HFFc6 (cell line): ENCODE data around the gene COL6A2. TPM values are rescaled to one million over a fixed set of nuclear protein-coding genes. Genes with fewer than 3 reads are reported as not detected.

ENCODE experiments used
- DNase-seq: peaks from one replicate; pipeline ENCODE4 v3.0.0-alpha.2; 2018
- H3K27ac Mint-ChIP-seq: 2 replicates; pipeline ENCODE4 v1.8.0; 2020; ENCODE audit warnings: mild to moderate bottlenecking, mixed read lengths
- H3K27me3 Mint-ChIP-seq: 2 replicates; pipeline ENCODE4 v1.8.0; 2021; ENCODE audit warnings: mild to moderate bottlenecking, moderate library complexity, mixed read lengths; ENCODE audit not compliant: insufficient read depth
- H3K36me3 Mint-ChIP-seq: 2 replicates; pipeline ENCODE4 v1.8.0; 2021; ENCODE audit warnings: low read depth, mixed read lengths
- H3K4me1 Mint-ChIP-seq: 2 replicates; pipeline ENCODE4 v1.8.0; 2020; ENCODE audit warnings: low read depth, mixed read lengths
- H3K4me3 Mint-ChIP-seq: 2 replicates; pipeline ENCODE4 v1.8.0; 2020; ENCODE audit warnings: mild to moderate bottlenecking, moderate library complexity, mixed read lengths
- H3K9me3 Mint-ChIP-seq: 2 replicates; pipeline ENCODE4 v1.8.0; 2020; ENCODE audit warnings: mild to moderate bottlenecking, mixed read lengths
- total RNA-seq, 6 experiments: library from RNA; stranded (reverse); fragmentation: NEBNext Ultra II Directional; extraction: Animal tissue kit (Norgen Biotek cat#: 25700); gene quantifications; 2 replicates in 1 of 6; 3 replicates in 5 of 6; pipeline ENCODE4 v1.2.3, GENCODE V29; 2021
- TF ChIP-seq, protein P1 (sequence below): fragments of 200-600 bp; sonication (generic); IDR thresholded peaks from 2 replicates; pipeline ENCODE4 v1.5.0; 2021; ENCODE audit warnings: antibody characterized with exemption, mild to moderate bottlenecking

Gene COL6A2
- total RNA-seq, 6 experiments from 2014 or later = 426 to 514 (median 467) TPM

DNA sequence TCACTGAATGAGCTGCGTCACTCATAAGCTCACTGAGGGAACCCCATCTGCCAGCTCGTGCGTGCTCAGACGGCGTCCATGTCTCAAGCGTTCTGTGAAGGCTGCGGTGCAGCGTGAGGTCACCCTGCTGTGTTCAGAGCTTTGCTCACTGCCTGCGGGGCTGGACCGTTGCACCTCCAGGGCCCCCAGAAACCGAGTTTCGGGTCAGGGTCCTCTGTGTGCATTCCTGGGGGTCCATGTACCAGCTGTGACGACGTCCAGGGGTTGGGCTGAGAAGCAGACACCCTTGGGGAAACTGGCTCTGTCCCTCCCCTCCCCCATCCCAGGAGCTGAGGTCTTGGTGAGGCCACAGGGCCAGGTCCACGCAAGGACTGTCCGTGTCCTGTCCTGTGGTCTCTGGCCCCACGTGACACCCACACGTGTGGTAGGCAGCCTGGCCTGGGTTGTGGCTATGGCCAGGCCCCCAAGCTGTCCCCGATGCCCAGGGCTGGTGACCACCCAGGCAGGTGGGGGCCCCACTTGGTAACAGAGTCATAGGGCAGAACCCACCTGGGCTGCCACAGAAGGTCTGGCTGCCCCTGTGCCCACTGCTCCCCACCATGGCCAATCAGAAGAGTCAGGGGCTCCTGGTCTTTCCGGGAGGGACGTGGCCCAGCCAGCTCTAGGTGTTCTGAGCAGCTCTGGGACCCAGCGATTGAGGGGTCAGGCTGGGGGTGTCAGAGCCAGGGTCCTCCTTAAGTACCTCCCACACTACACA, 33.1 kb downstream of the COL6A2 start:
- H3K4me1 Mint-ChIP-seq = no peaks in the 10 kb centered on the region
- H3K27me3 Mint-ChIP-seq = peaks cover 8% of the 10 kb centered on the region
- peaks cover 7% of the 10 kb centered on the region; the same call in 1 of the 2 replicates for H3K9me3 Mint-ChIP-seq
- H3K4me3 Mint-ChIP-seq = no peak overlapping the region
- H3K27ac Mint-ChIP-seq = no peak overlapping the region
- H3K36me3 Mint-ChIP-seq = peaks cover 30% of the 10 kb centered on the region
- TF ChIP-seq, protein P1, sequence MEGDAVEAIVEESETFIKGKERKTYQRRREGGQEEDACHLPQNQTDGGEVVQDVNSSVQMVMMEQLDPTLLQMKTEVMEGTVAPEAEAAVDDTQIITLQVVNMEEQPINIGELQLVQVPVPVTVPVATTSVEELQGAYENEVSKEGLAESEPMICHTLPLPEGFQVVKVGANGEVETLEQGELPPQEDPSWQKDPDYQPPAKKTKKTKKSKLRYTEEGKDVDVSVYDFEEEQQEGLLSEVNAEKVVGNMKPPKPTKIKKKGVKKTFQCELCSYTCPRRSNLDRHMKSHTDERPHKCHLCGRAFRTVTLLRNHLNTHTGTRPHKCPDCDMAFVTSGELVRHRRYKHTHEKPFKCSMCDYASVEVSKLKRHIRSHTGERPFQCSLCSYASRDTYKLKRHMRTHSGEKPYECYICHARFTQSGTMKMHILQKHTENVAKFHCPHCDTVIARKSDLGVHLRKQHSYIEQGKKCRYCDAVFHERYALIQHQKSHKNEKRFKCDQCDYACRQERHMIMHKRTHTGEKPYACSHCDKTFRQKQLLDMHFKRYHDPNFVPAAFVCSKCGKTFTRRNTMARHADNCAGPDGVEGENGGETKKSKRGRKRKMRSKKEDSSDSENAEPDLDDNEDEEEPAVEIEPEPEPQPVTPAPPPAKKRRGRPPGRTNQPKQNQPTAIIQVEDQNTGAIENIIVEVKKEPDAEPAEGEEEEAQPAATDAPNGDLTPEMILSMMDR = no peak
- no peak for DNase-seq

DNA sequence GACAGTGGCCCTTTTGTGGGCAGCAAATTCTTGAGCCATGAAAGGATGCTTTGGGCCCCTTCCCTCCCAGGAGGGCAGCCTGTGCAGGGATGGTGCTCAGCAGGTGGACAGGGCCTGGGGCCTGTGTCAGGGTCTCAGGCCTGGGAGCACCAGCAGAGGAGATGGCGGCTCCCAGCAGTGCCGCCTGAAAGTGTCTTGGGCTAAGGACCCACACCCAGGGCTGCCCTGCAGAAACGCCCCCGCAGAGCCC, 33.6 kb downstream of the COL6A2 start:
- no peak for DNase-seq
- Mint-ChIP-seq H3K27ac (no peak overlapping the region), H3K9me3 (peaks cover 7% of the 10 kb centered on the region; the same call in 1 of the 2 replicates)

DNA sequence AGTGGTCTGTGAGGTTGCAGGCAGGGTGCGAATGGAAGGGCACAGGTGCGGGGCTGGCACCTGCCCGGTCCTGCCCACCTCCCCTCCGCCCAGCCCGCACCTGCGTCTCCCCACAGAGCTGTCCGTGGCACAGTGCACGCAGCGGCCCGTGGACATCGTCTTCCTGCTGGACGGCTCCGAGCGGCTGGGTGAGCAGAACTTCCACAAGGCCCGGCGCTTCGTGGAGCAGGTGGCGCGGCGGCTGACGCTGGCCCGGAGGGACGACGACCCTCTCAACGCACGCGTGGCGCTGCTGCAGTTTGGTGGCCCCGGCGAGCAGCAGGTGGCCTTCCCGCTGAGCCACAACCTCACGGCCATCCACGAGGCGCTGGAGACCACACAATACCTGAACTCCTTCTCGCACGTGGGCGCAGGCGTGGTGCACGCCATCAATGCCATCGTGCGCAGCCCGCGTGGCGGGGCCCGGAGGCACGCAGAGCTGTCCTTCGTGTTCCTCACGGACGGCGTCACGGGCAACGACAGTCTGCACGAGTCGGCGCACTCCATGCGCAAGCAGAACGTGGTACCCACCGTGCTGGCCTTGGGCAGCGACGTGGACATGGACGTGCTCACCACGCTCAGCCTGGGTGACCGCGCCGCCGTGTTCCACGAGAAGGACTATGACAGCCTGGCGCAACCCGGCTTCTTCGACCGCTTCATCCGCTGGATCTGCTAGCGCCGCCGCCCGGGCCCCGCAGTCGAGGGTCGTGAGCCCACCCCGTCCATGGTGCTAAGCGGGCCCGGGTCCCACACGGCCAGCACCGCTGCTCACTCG, 34.1 kb downstream of the COL6A2 start:
- DNase-seq = no peak
- Mint-ChIP-seq H3K4me1 (no peaks in the 10 kb centered on the region), H3K9me3 (peaks cover 7% of the 10 kb centered on the region; the same call in 1 of the 2 replicates), H3K4me3 (no peak overlapping the region), H3K27ac (no peak overlapping the region), H3K27me3 (peaks cover 8% of the 10 kb centered on the region), H3K36me3 (peaks cover 30% of the 10 kb centered on the region)
- TF ChIP-seq, protein P1 = no peak

More for the DNA sequence above, 33.6 kb downstream of the COL6A2 start:
- Mint-ChIP-seq H3K27me3 (peaks cover 8% of the 10 kb centered on the region), H3K36me3 (peaks cover 30% of the 10 kb centered on the region), H3K4me1 (no peaks in the 10 kb centered on the region), H3K4me3 (no peak overlapping the region)
- TF ChIP-seq, protein P1 = no peak

DNA sequence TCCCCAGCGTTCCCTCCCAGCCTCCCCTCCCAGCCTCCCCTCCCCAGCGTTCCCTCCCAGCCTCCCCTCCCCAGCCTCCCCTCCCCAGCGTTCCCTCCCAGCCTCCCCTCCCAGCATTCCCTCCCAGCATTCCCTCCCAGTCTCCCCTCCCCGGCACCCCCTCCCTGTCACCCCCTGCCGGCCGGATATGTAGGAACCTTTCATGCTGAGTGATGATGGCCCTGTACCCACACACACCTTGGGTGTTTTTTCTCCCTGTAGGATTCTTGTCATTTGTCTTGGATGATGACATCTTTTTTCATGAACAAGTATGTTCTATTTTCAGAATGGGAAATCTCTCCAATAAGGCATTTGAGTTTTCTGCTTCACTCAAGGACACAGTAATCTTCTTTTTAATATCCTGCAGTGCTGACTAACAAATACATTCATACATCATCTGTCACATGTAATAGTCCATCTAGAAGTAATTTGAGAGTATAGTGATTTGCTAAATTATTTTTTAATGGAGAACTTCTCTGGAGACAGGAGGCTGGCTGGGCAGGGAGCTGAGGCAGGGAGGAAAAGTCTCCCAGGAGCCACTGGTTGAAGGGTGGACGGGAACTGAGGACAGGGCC, 38.0 kb downstream of the COL6A2 start:
- Mint-ChIP-seq H3K27me3 (peaks cover 9% of the 10 kb centered on the region), H3K4me1 (no peaks in the 10 kb centered on the region), H3K9me3 (peaks cover 7% of the 10 kb centered on the region; the same call in 1 of the 2 replicates), H3K36me3 (peaks cover 5% of the 10 kb centered on the region; the same call in 1 of the 2 replicates), H3K27ac (no peak overlapping the region), H3K4me3 (no peak overlapping the region)
- TF ChIP-seq, protein P1 = no peak
- DNase-seq = no peak

DNA sequence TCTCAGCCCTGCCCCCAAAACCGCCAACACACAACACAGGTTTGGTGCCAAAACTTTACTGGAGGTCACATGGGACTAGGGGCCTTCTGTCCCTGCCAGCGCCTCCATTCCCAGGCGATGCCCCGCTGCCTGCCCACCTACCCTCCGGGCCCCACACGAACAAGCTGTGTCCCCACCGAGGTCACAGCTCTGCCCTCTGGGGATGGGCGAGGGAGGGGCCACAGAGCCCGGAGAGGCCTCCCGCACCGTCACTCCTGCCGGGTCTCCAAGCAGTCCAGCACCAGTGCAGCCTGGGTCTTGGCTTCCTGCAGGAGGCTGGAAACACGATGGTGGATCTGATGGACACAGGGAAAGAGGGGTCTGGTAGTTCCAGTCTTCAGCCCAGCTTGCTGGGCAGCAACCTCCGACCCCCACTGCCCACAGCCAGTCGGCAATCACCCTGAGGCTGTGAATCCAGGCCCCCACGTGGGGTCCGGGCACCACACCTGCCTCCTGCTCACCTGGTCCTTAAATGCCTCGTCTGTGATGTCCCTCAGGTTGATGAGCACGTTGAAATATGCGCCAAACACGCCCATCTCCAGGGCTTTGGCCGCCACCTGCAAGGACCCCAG, 38.9 kb downstream of the COL6A2 start:
- H3K4me1 Mint-ChIP-seq = no peaks in the 10 kb centered on the region
- no peak overlapping the region for H3K27ac Mint-ChIP-seq
- H3K4me3 Mint-ChIP-seq = no peak overlapping the region
- TF ChIP-seq, protein P1 = no peak
- DNase-seq = no peak
- peaks cover 5% of the 10 kb centered on the region; the same call in 1 of the 2 replicates for H3K36me3 Mint-ChIP-seq
- peaks cover 7% of the 10 kb centered on the region; the same call in 1 of the 2 replicates for H3K9me3 Mint-ChIP-seq
- peaks cover 9% of the 10 kb centered on the region for H3K27me3 Mint-ChIP-seq
